Midbrain (tissue), 1 donor: ENCODE measurements around the gene RNASEH1.
"Not testable (repeated sequence)": the region's sequence is repeated elsewhere in the genome, so short reads cannot be mapped to it uniquely, and the experiment has no call there.

Experiments used
- DNase-seq: peaks from one replicate; lab custom pipeline; 2025; lab: John Stamatoyannopoulos, UW

Gene RNASEH1

GRCh38 chr2:3518496-3519254, 39.5 kb downstream of the RNASEH1 start:
- peak; percentile 96 for DNase-seq

DNA sequence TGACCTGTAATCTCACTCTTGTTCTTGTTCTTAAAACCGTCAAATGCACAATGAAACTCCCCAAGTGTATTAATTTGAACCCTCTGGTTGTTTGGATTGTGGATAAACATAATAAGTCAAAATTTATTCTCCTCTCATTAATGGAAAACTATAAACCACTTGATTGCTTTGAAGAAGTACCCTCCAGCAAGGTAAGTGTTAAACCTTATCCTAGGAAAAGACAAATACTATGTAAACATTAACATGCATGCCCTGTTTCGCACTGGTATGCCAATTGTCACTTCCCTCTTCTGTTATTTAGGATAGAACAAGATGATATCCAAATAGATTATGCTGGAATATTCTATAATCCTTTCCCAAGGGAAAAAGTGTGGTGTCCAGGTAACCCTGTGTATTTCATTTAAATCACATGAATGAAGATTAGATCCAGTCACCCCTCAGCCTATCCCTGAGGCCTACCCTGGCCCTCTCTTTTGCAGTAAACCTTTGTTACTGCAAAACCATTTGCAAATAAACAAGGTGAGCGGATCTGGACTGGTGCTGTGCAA, 40.1 kb downstream of the RNASEH1 start:
- no peak for DNase-seq

- DNase-seq = no peak
Measured at GRCh38 chr2:3516831-3517230, 41.3 kb downstream of the RNASEH1 start.

- not testable (repeated sequence) for DNase-seq
Measured at GRCh38 chr2:3515438-3515837, 42.7 kb downstream of the RNASEH1 start.

- no peak for DNase-seq
Measured at GRCh38 chr2:3513026-3513810, 44.9 kb downstream of the RNASEH1 start.

- DNase-seq = no peak
Measured at GRCh38 chr2:3512086-3512485, 46.0 kb downstream of the RNASEH1 start.

DNA sequence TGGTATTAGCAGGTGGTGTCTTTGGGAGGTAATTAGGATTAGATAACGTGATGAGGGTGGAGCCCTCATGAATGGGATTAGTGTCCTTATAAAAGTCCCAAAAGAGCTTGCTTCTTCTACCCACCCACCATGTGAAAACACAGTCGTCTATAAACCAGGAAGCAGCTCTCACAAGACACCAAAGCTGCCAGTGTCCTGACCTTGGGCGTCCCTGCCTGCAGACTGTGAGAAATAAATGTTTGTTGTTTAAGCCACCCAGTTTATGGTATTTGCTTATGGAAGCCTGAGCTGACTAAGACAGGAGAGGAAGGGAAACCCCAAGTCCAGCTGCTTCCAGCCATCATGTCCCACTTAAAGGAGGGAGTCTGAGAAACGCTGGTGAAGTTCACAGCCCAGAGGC, 52.4 kb downstream of the RNASEH1 start:
- no peak for DNase-seq

DNA sequence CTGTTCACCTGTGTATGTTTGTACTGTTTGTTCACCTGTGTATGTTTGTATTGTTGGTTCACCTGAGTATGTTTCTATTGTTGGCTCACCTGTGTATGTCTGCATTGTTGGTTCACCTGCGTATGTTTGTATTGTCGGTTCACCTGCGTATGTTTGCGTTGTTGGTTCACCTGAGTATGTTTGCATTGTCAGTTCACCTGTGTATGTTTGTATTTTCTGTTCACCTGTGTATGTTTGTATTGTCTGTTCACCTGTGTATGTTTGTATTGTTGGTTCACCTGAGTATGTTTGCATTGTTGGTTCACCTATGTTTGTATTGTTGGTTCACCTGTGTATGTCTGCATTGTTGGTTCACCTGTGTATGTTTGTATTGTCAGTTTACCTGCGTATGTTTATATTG, 53.4 kb downstream of the RNASEH1 start:
- no peak for DNase-seq

- no peak for DNase-seq
Measured at GRCh38 chr2:3503483-3503882, 54.6 kb downstream of the RNASEH1 start.

GRCh38 chr2:3503046-3503445, 55.1 kb downstream of the RNASEH1 start:
- DNase-seq = no peak

- DNase-seq = no peak
Measured at GRCh38 chr2:3500326-3500899, 57.7 kb downstream of the RNASEH1 start.

DNA sequence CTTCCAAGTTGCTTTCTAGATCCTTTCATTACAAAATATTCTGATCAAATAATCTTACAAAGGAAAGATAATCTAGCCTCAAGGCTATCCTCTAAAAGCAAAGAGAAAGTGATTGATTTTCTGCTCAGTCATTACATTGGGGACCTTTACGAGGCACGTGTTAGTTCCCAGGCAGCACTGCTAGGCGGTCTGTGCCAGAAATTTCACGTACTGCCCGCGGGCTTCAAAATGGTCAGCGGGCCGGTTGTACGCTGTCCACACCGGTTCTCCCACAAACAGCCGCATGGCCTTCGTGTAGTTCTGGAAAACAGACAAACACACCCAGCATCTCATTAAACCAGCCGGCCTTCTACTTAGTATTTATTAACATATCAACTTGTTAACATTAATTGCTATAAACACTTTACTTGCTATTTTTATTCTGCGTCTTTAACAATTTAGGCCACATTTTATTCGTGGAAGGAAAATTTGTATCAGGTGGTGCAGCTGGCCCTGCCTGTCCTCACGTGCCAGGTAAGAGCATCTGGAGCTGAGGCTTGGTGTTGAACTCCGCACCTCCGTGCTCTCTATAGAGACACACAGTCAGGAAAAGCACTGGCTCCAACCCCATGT, 59.2 kb downstream of the RNASEH1 start:
- no peak for DNase-seq

GRCh38 chr2:3496708-3497080, 61.4 kb downstream of the RNASEH1 start:
- not testable (repeated sequence) for DNase-seq
